ENCODE data around the gene TPBGL. TPM values are rescaled to one million over a fixed set of nuclear protein-coding genes. Genes with fewer than 3 reads are reported as not detected.

Gene TPBGL
- polyA plus RNA-seq, 1 of the 3 experiments (the other 2 are of a cell fraction): 0.03 TPM

- ChIA-PET POLR2A (no interaction called here), CTCF (interaction anchor here (0.8 to 27.4 kb wide), 3 partner anchors 54 to 121 kb away, joined by 3 to 701 read pairs (median 4); no protein-coding TSS in a partner anchor)
- Histone ChIP-seq H3K36me3 (replicated peaks in 1 of 2; ENCODE audit: control insufficient read depth in 1 of 2, insufficient read depth in 2 of 2, low read length in 1 of 2) (no peaks in the 10 kb centered on the region), H3K9me3 (no peaks in the 10 kb centered on the region), H3K27me3 (ENCODE audit: insufficient read depth) (no peaks in the 10 kb centered on the region), H3K4me1 (ENCODE audit: control insufficient read depth in 1 of 2, insufficient read depth in 2 of 2, low read depth in 1 of 2, low read length in 1 of 2) (peaks cover 0 to 9% of the 10 kb centered on the region in 2 experiments; a peak in 1 of 4 replicates), H3K27ac (ENCODE audit: low read depth in 2 of 2, low read length in 1 of 2) (no peak overlapping the region), H3K79me2 (ENCODE audit: insufficient read depth) (no peaks in the 10 kb centered on the region), H3K9me2 (no peaks in the 10 kb centered on the region), H3K4me3 (ENCODE audit: low read depth in 2 of 2, low read length in 1 of 2) (no peak overlapping the region), H3K9ac (no peak overlapping the region), H3K4me2 (no peak overlapping the region), H4K20me1 (ENCODE audit: insufficient read depth) (no peaks in the 10 kb centered on the region), H3F3A (replicated peaks; ENCODE audit: insufficient read depth) (no peaks in the 10 kb centered on the region), H2AFZ (ENCODE audit: low read depth) (no peak overlapping the region)
- no peak for DNase-seq
- TF ChIP-seq FOXM1 (IDR thresholded peaks at IDR 0.05; ENCODE audit: low read depth) (no peak), CTCF (IDR thresholded peaks at IDR 0.05) (no peak), NRF1 (IDR thresholded peaks at IDR 0.05; ENCODE audit: low read depth, low read length) (no peak), POLR2AphosphoS5 (IDR thresholded peaks at IDR 0.05; ENCODE audit: low read depth, low read length) (no peak), RXRA (IDR thresholded peaks at IDR 0.05; ENCODE audit: borderline replicate concordance, low read depth) (no peak), ELF1 (IDR thresholded peaks at IDR 0.05) (no peak), USF1 (IDR thresholded peaks at IDR 0.05; ENCODE audit: borderline replicate concordance, low read depth) (no peak), YY1 (IDR thresholded peaks at IDR 0.05; ENCODE audit: low read depth) (no peak), RFX5 (IDR thresholded peaks at IDR 0.05; ENCODE audit: low read length) (no peak), TCF12 (IDR thresholded peaks at IDR 0.05) (no peak), GATA2 (CRISPR knock-in tag; IDR thresholded peaks at IDR 0.05) (no peak), FOSL2 (IDR thresholded peaks at IDR 0.05; ENCODE audit: borderline replicate concordance, low read depth) (no peak), RCOR1 (IDR thresholded peaks at IDR 0.05; ENCODE audit: low read length) (no peak), SMC3 (IDR thresholded peaks at IDR 0.05; ENCODE audit: low read depth, low read length) (no peak), MAX (IDR thresholded peaks at IDR 0.05; ENCODE audit: low read depth) (no peak)
- TF ChIP-seq, protein P1, sequence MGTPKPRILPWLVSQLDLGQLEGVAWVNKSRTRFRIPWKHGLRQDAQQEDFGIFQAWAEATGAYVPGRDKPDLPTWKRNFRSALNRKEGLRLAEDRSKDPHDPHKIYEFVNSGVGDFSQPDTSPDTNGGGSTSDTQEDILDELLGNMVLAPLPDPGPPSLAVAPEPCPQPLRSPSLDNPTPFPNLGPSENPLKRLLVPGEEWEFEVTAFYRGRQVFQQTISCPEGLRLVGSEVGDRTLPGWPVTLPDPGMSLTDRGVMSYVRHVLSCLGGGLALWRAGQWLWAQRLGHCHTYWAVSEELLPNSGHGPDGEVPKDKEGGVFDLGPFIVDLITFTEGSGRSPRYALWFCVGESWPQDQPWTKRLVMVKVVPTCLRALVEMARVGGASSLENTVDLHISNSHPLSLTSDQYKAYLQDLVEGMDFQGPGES (IDR thresholded peaks at IDR 0.05; ENCODE audit: low read depth, low read length): no peak
- 78% methylated on average over 8 of the region's 14 CpGs for WGBS (ENCODE audit: low lambda C conversion rate)
Measured at GRCh38 chr11:75286826-75287465, 46.4 kb downstream of the TPBGL start.
